ENCODE measurements around the gene SYCP2L. TPM values are rescaled to one million over a fixed set of nuclear protein-coding genes. Genes with fewer than 3 reads are reported as not detected.
"Not testable (repeated sequence)": the region's sequence is repeated elsewhere in the genome, so short reads cannot be mapped to it uniquely, and the experiment has no call there.

SYCP2L gene
- total RNA-seq, 1 donor from 2014 or later = 0.26 TPM

DNA sequence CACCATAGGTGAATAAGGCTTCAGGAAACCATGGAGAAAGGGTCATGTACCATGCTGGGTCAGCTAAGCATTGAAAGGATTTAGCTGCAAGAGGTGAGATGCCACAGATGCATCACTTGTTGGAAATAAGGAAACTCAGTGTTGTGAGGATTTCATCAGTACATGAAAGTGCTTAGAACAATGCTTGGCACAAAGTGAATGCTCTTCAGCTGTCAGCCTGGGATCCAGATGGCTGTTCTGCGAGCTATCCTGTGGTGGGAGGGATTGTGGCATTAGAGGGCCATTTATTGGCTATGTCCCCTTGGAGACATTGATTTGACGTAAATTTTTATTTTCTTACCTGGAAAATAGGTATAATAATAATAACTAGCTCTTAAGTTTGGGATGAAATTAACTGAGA, 104.3 kb downstream of the SYCP2L start:
- no peak for FAIRE-seq
- TF ChIP-seq, protein P1, sequence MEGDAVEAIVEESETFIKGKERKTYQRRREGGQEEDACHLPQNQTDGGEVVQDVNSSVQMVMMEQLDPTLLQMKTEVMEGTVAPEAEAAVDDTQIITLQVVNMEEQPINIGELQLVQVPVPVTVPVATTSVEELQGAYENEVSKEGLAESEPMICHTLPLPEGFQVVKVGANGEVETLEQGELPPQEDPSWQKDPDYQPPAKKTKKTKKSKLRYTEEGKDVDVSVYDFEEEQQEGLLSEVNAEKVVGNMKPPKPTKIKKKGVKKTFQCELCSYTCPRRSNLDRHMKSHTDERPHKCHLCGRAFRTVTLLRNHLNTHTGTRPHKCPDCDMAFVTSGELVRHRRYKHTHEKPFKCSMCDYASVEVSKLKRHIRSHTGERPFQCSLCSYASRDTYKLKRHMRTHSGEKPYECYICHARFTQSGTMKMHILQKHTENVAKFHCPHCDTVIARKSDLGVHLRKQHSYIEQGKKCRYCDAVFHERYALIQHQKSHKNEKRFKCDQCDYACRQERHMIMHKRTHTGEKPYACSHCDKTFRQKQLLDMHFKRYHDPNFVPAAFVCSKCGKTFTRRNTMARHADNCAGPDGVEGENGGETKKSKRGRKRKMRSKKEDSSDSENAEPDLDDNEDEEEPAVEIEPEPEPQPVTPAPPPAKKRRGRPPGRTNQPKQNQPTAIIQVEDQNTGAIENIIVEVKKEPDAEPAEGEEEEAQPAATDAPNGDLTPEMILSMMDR (IDR thresholded peaks at IDR 0.05; ENCODE audit: insufficient read depth, low read length, severe bottlenecking) = no peak
- H3K36me3 ChIP-seq (ENCODE audit: control insufficient read depth, insufficient read depth, low read length) = no peaks in the 10 kb centered on the region

DNA sequence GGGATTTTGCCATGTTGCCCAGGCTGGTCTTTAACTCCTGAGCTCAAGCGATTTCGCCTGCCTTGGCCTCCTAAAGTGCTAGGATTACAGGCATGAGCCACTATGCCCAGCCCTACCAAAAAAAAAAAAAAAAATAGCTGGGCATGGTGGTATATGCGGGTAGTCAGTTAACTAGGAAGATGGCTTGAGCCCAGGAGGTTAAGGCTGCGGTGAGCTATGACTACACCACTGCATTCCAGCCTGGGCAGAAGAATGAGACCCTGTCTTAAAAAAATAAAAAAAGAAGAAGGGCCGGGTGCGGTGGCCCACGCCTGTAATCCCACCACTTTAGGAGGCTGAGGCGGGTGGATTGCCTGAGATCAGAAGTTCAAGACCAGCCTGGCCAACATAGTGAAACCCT, 107.0 kb downstream of the SYCP2L start:
- FAIRE-seq = no peak
- Histone ChIP-seq H3K4me3 (ENCODE audit: low read depth, low read length) (no peak overlapping the region), H3K36me3 (ENCODE audit: control insufficient read depth, insufficient read depth, low read length) (no peaks in the 10 kb centered on the region), H3K27me3 (ENCODE audit: control insufficient read depth, insufficient read depth, low read length) (no peaks in the 10 kb centered on the region)
- no peak for DNase-seq (ENCODE audit: low read depth)
- TF ChIP-seq, protein P1 (IDR thresholded peaks at IDR 0.05; ENCODE audit: insufficient read depth, low read length, severe bottlenecking) = no peak

More for the DNA sequence above, 104.3 kb downstream of the SYCP2L start:
- no peaks in the 10 kb centered on the region for H3K27me3 ChIP-seq (ENCODE audit: control insufficient read depth, insufficient read depth, low read length)
- no peak overlapping the region for H3K4me3 ChIP-seq (ENCODE audit: low read depth, low read length)
- no peak for DNase-seq (ENCODE audit: low read depth)

DNA sequence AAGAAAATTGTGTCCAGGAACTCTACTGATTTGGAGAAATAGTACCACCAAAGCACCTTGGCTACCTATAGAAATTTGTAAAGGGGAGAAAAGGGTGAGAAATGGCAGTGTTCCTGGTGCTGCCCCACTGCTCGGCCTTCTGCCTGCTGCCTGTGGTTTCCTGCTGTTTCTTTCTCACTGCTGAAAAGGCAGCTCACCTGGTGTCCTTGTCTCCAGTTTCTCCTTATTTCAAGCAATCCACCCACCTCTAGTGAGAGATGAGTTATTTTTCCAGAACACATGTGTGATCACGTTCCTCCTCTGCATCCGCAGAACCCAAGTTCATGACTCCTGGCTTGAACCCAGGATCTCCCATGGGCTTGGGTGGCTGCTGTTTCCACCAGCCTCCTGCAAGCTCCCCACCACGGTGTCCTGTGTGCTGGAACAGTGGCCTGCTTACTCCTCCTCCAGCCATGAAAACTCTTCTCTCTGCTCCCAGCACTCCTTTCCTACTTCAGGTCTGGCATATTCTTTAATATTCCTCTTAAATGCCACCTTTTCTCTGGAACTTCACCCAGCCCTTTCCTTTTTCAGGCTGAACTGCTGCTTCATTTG, 108.4 kb downstream of the SYCP2L start:
- FAIRE-seq = no peak
- TF ChIP-seq, protein P1 (IDR thresholded peaks at IDR 0.05; ENCODE audit: insufficient read depth, low read length, severe bottlenecking) = no peak

DNA sequence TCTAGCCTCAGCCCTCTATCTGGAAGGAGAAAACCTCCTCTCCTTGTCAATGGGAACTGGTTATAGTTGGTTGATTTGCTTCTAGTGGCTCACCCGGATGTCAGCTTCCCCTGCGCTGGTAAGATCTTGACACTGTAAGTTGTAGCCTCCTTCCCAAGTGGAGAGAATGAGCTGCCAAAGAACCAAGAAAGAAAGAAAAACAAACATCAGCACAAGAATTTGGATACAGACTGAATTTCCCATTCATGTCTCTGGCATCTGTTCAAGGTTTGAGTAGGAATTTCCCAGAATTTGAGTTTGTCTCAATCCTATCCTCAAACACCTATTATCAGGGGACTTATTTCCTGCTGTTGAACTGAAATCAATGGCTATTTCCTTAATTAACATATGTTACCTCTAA, 113.1 kb downstream of the SYCP2L start:
- no peak overlapping the region for H3K4me3 ChIP-seq (ENCODE audit: low read depth, low read length)
- H3K36me3 ChIP-seq (ENCODE audit: control insufficient read depth, insufficient read depth, low read length) = no peaks in the 10 kb centered on the region
- TF ChIP-seq, protein P1 (IDR thresholded peaks at IDR 0.05; ENCODE audit: insufficient read depth, low read length, severe bottlenecking) = no peak
- FAIRE-seq (no peak), DNase-seq (ENCODE audit: low read depth) (no peak)
- H3K27me3 ChIP-seq (ENCODE audit: control insufficient read depth, insufficient read depth, low read length) = no peaks in the 10 kb centered on the region

More for the DNA sequence above, 108.4 kb downstream of the SYCP2L start:
- Histone ChIP-seq H3K27me3 (ENCODE audit: control insufficient read depth, insufficient read depth, low read length) (no peaks in the 10 kb centered on the region), H3K4me3 (ENCODE audit: low read depth, low read length) (no peak overlapping the region), H3K36me3 (ENCODE audit: control insufficient read depth, insufficient read depth, low read length) (no peaks in the 10 kb centered on the region)
- no peak for DNase-seq (ENCODE audit: low read depth)

DNA sequence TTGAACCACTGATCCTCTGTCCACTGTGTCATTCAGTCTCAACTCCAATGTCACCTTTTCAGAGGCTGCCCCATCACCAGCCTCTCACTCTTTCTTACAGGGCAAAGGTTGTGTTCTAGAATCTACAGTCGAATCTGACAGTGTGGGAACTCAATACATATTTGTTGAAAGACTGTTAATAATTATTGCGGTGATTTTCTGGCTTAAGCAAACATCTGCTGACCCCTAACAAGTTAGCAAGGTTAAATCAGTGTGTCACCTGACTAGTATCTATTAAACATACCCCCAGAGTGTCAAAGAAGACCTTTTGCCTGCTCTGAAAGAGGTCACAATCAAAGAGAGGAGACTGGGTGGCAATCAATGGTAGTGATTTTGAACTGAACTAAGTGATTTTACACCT, 115.3 kb downstream of the SYCP2L start:
- Histone ChIP-seq H3K36me3 (ENCODE audit: control insufficient read depth, insufficient read depth, low read length) (no peaks in the 10 kb centered on the region), H3K27me3 (ENCODE audit: control insufficient read depth, insufficient read depth, low read length) (no peaks in the 10 kb centered on the region), H3K4me3 (ENCODE audit: low read depth, low read length) (no peak overlapping the region)
- TF ChIP-seq, protein P1 (IDR thresholded peaks at IDR 0.05; ENCODE audit: insufficient read depth, low read length, severe bottlenecking) = no peak
- DNase-seq (ENCODE audit: low read depth) (no peak), FAIRE-seq (no peak)

DNA sequence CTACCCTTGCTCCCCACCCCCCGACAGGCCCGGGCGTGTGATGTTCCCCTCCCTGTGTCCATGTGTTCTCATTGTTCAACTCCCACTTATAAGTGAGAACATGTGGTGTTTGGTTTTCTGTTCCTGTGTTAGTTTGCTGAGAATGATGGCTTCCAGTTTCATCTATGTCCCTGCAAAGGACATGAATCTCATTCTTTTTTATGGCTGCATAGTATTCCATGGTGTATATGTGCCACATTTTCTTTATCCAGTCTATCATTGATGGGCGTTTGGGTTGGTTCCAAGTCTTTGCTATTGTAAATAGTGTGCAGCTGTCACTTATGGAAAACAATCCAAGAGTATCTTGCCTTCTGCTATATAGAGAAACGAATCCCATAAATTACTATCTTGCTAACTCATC, 116.4 kb downstream of the SYCP2L start:
- not testable (repeated sequence) for DNase-seq (ENCODE audit: low read depth); H3K36me3 ChIP-seq (ENCODE audit: control insufficient read depth, insufficient read depth, low read length); FAIRE-seq; H3K27me3 ChIP-seq (ENCODE audit: control insufficient read depth, insufficient read depth, low read length); H3K4me3 ChIP-seq (ENCODE audit: low read depth, low read length)

Measured in bronchial epithelial cell (primary cell).